Measurements from ENCODE around the gene SUCLG2. TPM values are rescaled to one million over a fixed set of nuclear protein-coding genes. Genes with fewer than 3 reads are reported as not detected.

Gene SUCLG2
- total RNA-seq, 1 experiment from 2014 or later = 59.4 TPM

GRCh38 chr3:67598814-67599556 lies 55.4 kb downstream of the SUCLG2 start:
- no peaks in the 10 kb centered on the region for H3K27me3 ChIP-seq (ENCODE audit: insufficient read depth, low read depth)
- ChIA-PET POLR2A (ENCODE audit: unreplicated experiment) (no interaction called here), CTCF (no interaction called here)
- no peaks in the 10 kb centered on the region for H3K36me3 ChIP-seq (ENCODE audit: low read depth)
- no peak overlapping the region for H3K27ac ChIP-seq
- no peak overlapping the region for H3K4me3 ChIP-seq
- no peaks in the 10 kb centered on the region for H3F3A ChIP-seq (ENCODE audit: insufficient read depth, low read depth)
- H2AFZ ChIP-seq = no peak overlapping the region
- H3K79me2 ChIP-seq (ENCODE audit: low read depth) = no peaks in the 10 kb centered on the region
- TF ChIP-seq EZH2 (IDR thresholded peaks at IDR 0.05; ENCODE audit: low read depth) = no peak
- no peak for TF ChIP-seq CTCF (conservative IDR thresholded peaks at IDR 0.05)
- intact Hi-C loops (cut with micrococcal nuclease; ENCODE audit: unreplicated experiment) = no loop called here
- H3K9me2 ChIP-seq (ENCODE audit: insufficient read depth) = no peaks in the 10 kb centered on the region
- no TSS peak for BruUV-seq (replicated peaks)
- H3K4me1 ChIP-seq (replicated peaks; ENCODE audit: insufficient read depth) = no peaks in the 10 kb centered on the region
- H3K9me3 ChIP-seq (ENCODE audit: insufficient read depth, low read depth) = no peaks in the 10 kb centered on the region
- H3K4me2 ChIP-seq = no peak overlapping the region
- H4K20me1 ChIP-seq (ENCODE audit: insufficient read depth) = no peaks in the 10 kb centered on the region
- DNase-seq = no peak

- ChIA-PET POLR2A (ENCODE audit: unreplicated experiment) (no interaction called here), CTCF (interaction anchor here (0.6 kb wide), 1 partner anchor 80 kb away, joined by 3 read pairs; no protein-coding TSS in a partner anchor)
- TF ChIP-seq CTCF (conservative IDR thresholded peaks at IDR 0.05) = no peak
- no peak for TF ChIP-seq EZH2 (IDR thresholded peaks at IDR 0.05; ENCODE audit: low read depth)
- H4K20me1 ChIP-seq (ENCODE audit: insufficient read depth) = no peaks in the 10 kb centered on the region
- no peak overlapping the region for H3K27ac ChIP-seq
- no peaks in the 10 kb centered on the region for H3K9me3 ChIP-seq (ENCODE audit: insufficient read depth, low read depth)
- no peaks in the 10 kb centered on the region for H3K36me3 ChIP-seq (ENCODE audit: low read depth)
- H3K4me2 ChIP-seq = no peak overlapping the region
- no TSS peak for BruUV-seq (replicated peaks)
- no peak overlapping the region for H2AFZ ChIP-seq
- H3K9me2 ChIP-seq (ENCODE audit: insufficient read depth) = no peaks in the 10 kb centered on the region
- intact Hi-C loops (cut with micrococcal nuclease; ENCODE audit: unreplicated experiment) = no loop called here
- DNase-seq = no peak
- no peaks in the 10 kb centered on the region for H3K27me3 ChIP-seq (ENCODE audit: insufficient read depth, low read depth)
- H3K4me3 ChIP-seq = no peak overlapping the region
- H3K79me2 ChIP-seq (ENCODE audit: low read depth) = no peaks in the 10 kb centered on the region
- H3K4me1 ChIP-seq (replicated peaks; ENCODE audit: insufficient read depth) = no peaks in the 10 kb centered on the region
- H3F3A ChIP-seq (ENCODE audit: insufficient read depth, low read depth) = no peaks in the 10 kb centered on the region
These were observed 59.0 kb downstream of the SUCLG2 start for GRCh38 chr3:67595424-67595823.

- Histone ChIP-seq H3K4me2 (no peak overlapping the region), H4K20me1 (ENCODE audit: insufficient read depth) (no peaks in the 10 kb centered on the region), H3K4me3 (no peak overlapping the region), H3K27ac (no peak overlapping the region), H3K27me3 (ENCODE audit: insufficient read depth, low read depth) (no peaks in the 10 kb centered on the region), H3K36me3 (ENCODE audit: low read depth) (no peaks in the 10 kb centered on the region), H3K4me1 (replicated peaks; ENCODE audit: insufficient read depth) (no peaks in the 10 kb centered on the region), H3K79me2 (ENCODE audit: low read depth) (no peaks in the 10 kb centered on the region), H3K9me3 (ENCODE audit: insufficient read depth, low read depth) (no peaks in the 10 kb centered on the region), H3F3A (ENCODE audit: insufficient read depth, low read depth) (no peaks in the 10 kb centered on the region), H2AFZ (no peak overlapping the region), H3K9me2 (ENCODE audit: insufficient read depth) (no peaks in the 10 kb centered on the region)
- TF ChIP-seq CTCF (conservative IDR thresholded peaks at IDR 0.05) (no peak), EZH2 (IDR thresholded peaks at IDR 0.05; ENCODE audit: low read depth) (no peak)
- ChIA-PET CTCF (no interaction called here), POLR2A (ENCODE audit: unreplicated experiment) (interaction anchor here (0.7 kb wide), 1 partner anchor 7 kb away, joined by 3 read pairs; no protein-coding TSS in a partner anchor)
- BruUV-seq (replicated peaks) = no TSS peak
- intact Hi-C loops (cut with micrococcal nuclease; ENCODE audit: unreplicated experiment) = no loop called here
- DNase-seq = peak; percentile 8 to 43
These were observed 60.6 kb downstream of the SUCLG2 start for GRCh38 chr3:67593761-67594234.
